Measurements from ENCODE around the gene CGB8.

DNA sequence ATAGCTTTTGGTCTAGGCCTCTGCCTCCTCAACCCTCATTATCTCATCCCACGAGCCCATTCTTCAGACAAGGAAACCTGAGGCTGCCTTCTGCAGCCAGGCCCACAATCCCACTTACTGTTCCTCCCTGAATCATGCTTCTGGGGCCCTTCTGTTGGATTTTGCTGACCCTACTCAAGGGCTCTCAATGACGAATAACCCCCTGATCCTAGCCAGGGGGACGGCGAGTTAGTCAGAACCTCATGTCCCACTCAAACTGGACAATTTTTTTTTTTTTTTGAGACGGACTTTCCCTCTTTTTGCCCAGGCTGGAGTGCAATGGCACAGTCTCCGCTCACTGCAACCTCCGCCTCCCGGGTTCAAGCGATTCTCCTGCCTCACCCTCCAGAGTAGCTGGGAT, 26.8 kb downstream of the CGB8 start:
- TF ChIP-seq, protein P1, sequence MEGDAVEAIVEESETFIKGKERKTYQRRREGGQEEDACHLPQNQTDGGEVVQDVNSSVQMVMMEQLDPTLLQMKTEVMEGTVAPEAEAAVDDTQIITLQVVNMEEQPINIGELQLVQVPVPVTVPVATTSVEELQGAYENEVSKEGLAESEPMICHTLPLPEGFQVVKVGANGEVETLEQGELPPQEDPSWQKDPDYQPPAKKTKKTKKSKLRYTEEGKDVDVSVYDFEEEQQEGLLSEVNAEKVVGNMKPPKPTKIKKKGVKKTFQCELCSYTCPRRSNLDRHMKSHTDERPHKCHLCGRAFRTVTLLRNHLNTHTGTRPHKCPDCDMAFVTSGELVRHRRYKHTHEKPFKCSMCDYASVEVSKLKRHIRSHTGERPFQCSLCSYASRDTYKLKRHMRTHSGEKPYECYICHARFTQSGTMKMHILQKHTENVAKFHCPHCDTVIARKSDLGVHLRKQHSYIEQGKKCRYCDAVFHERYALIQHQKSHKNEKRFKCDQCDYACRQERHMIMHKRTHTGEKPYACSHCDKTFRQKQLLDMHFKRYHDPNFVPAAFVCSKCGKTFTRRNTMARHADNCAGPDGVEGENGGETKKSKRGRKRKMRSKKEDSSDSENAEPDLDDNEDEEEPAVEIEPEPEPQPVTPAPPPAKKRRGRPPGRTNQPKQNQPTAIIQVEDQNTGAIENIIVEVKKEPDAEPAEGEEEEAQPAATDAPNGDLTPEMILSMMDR (conservative IDR thresholded peaks at IDR 0.05) = no peak
- TF ChIP-seq ZFX (IDR thresholded peaks at IDR 0.05) = no peak

All from C4-2B (cell line).